GM23338 (cell line): Measurements from ENCODE around the gene VEGFB. TPM values are rescaled to one million over a fixed set of nuclear protein-coding genes. Genes with fewer than 3 reads are reported as not detected.

Experiments
- ATAC-seq: fragments of 200-7000 bp; cut with Tn5 transposase; 3 replicates; pipeline ENCODE4 v1.9.1; 2020
- DNase-seq: peaks from one replicate; pipeline ENCODE4 v3.0.0-alpha.2; 2015; ENCODE audit warnings: low spot score
- H2AFZ ChIP-seq: fragments of 200-600 bp; sonication (generic); 2 replicates; pipeline ENCODE4 v1.8.0; 2016; ENCODE audit warnings: antibody characterized with exemption, mild to moderate bottlenecking, moderate library complexity
- H3F3A ChIP-seq: fragments of 200-600 bp; sonication (generic); replicated peaks from 2 replicates; pipeline ENCODE4 v1.8.0; 2017; ENCODE audit warnings: antibody characterized with exemption, mixed run types, low read depth
- H3K27ac ChIP-seq: fragments of 200-600 bp; sonication (generic); 2 replicates; pipeline ENCODE4 v1.6.1; 2016; ENCODE audit warnings: low read depth
- H3K27me3 ChIP-seq: fragments of 200-600 bp; sonication (generic); 2 replicates; pipeline ENCODE4 v1.8.0; 2016; ENCODE audit warnings: mild to moderate bottlenecking, mixed run types, moderate library complexity; ENCODE audit not compliant: insufficient read depth
- H3K36me3 ChIP-seq: fragments of 200-600 bp; sonication (generic); 2 replicates; pipeline ENCODE4 v1.8.0; 2016; ENCODE audit warnings: mild to moderate bottlenecking; ENCODE audit not compliant: insufficient read depth
- H3K4me1 ChIP-seq: fragments of 200-600 bp; sonication (generic); 2 replicates; pipeline ENCODE4 v1.8.0; 2016; ENCODE audit warnings: mild to moderate bottlenecking, moderate library complexity; ENCODE audit not compliant: insufficient read depth
- H3K4me2 ChIP-seq: fragments of 200-600 bp; sonication (generic); 2 replicates; pipeline ENCODE4 v1.7.1; 2017; ENCODE audit warnings: mixed run types
- H3K4me3 ChIP-seq: fragments of 200-600 bp; sonication (generic); 2 replicates; pipeline ENCODE4 v1.6.1; 2016; ENCODE audit warnings: mixed run types
- H3K79me2 ChIP-seq: fragments of 200-600 bp; sonication (generic); replicated peaks from 2 replicates; pipeline ENCODE4 v1.8.0; 2017; ENCODE audit warnings: mild to moderate bottlenecking; ENCODE audit not compliant: insufficient read depth
- H3K9me2 ChIP-seq: fragments of 200-600 bp; sonication (generic); 2 replicates; pipeline ENCODE4 v1.8.0; 2017; ENCODE audit not compliant: insufficient read depth
- H4K20me1 ChIP-seq: fragments of 200-600 bp; sonication (generic); replicated peaks from 2 replicates; pipeline ENCODE4 v1.8.0; 2017; ENCODE audit warnings: mild to moderate bottlenecking; ENCODE audit not compliant: insufficient read depth
- H3K27ac Mint-ChIP-seq: 2 replicates; pipeline ENCODE4 v1.8.0; 2020; ENCODE audit warnings: inconsistent platforms, mild to moderate bottlenecking, moderate library complexity, mixed read lengths
- H3K27me3 Mint-ChIP-seq: 3 replicates; pipeline ENCODE4 v1.8.0; 2022; ENCODE audit warnings: low read depth, mild to moderate bottlenecking, moderate library complexity, mixed read lengths, inconsistent platforms; ENCODE audit not compliant: insufficient read depth, poor library complexity
- H3K36me3 Mint-ChIP-seq: 3 replicates; pipeline ENCODE4 v1.8.0; 2021; ENCODE audit warnings: low read depth, mild to moderate bottlenecking, inconsistent platforms, moderate library complexity, mixed read lengths
- H3K4me1 Mint-ChIP-seq: 3 replicates; pipeline ENCODE4 v1.8.0; 2020; ENCODE audit warnings: mild to moderate bottlenecking, inconsistent platforms, mixed read lengths
- H3K4me3 Mint-ChIP-seq: 3 replicates; pipeline ENCODE4 v1.8.0; 2021; ENCODE audit warnings: moderate library complexity, mild to moderate bottlenecking, inconsistent platforms, mixed read lengths
- H3K9me3 Mint-ChIP-seq: 3 replicates; pipeline ENCODE4 v1.8.0; 2020; ENCODE audit warnings: moderate library complexity, mild to moderate bottlenecking, inconsistent platforms, mixed read lengths
- CREB1 ChIP-seq: fragments of 250-450 bp; sonication (Bioruptor Pico); IDR thresholded peaks from 2 replicates; pipeline ENCODE4 v1.5.0; 2020; ENCODE audit warnings: low read depth, mild to moderate bottlenecking, moderate library complexity
- EZH2 ChIP-seq: fragments of 200-600 bp; sonication (generic); IDR thresholded peaks from one replicate; pipeline ENCODE4 v1.8.0; 2017; ENCODE audit warnings: antibody characterized with exemption, mild to moderate bottlenecking, low read depth; ENCODE audit not compliant: unreplicated experiment
- EZH2phosphoT487 ChIP-seq: fragments of 200-600 bp; sonication (generic); IDR thresholded peaks from one replicate; pipeline ENCODE4 v1.8.1; 2018; ENCODE audit warnings: antibody characterized with exemption; ENCODE audit not compliant: unreplicated experiment
- JUNB ChIP-seq: IDR thresholded peaks from one replicate; pipeline ENCODE4 v1.6.1; 2016; ENCODE audit warnings: antibody characterized with exemption; ENCODE audit not compliant: unreplicated experiment
- NANOG ChIP-seq: IDR thresholded peaks from 2 replicates; pipeline ENCODE4 v1.6.1; 2016; ENCODE audit warnings: antibody characterized with exemption, borderline replicate concordance
- POLR2AphosphoS5 ChIP-seq: IDR thresholded peaks from 2 replicates; pipeline ENCODE4 v1.6.1; 2016; ENCODE audit warnings: antibody characterized with exemption, low read depth
- STAT1 ChIP-seq: IDR thresholded peaks from one replicate; pipeline ENCODE4 v1.6.1; 2016; ENCODE audit warnings: antibody characterized with exemption; ENCODE audit not compliant: unreplicated experiment
- ZNF114 ChIP-seq: fragments of 250-450 bp; sonication (Bioruptor Pico); IDR thresholded peaks from 2 replicates; pipeline ENCODE4 v1.5.0; 2020; ENCODE audit warnings: mild to moderate bottlenecking, moderate library complexity
- ZNF331 ChIP-seq: fragments of 250-450 bp; sonication (Bioruptor Pico); IDR thresholded peaks from 2 replicates; pipeline ENCODE4 v1.5.0; 2020; ENCODE audit warnings: low read depth, mild to moderate bottlenecking, moderate library complexity
- ZNF462 ChIP-seq: fragments of 250-450 bp; sonication (Bioruptor Pico); IDR thresholded peaks from 2 replicates; pipeline ENCODE4 v1.5.0; 2020; ENCODE audit warnings: mild to moderate bottlenecking, moderate library complexity
- polyA plus RNA-seq: library from polyadenylated mRNA; unstranded; fragments of >200 nt; fragmentation: Nextera tagmentation; extraction: Ambion mirVana; gene quantifications from 2 replicates; pipeline ENCODE4 v1.2.1, GENCODE V29; 2016
- total RNA-seq: library from RNA; depleted of rRNA; stranded (reverse); fragments of >200 nt; shearing (Covaris generic); gene quantifications from 2 replicates; pipeline ENCODE4 v1.2.3, GENCODE V29; 2014
- TF ChIP-seq, protein P1 (sequence below): IDR thresholded peaks from 2 replicates; pipeline ENCODE4 v1.6.1; 2016; ENCODE audit warnings: antibody characterized with exemption
- TF ChIP-seq, protein P2 (sequence below): IDR thresholded peaks from one replicate; pipeline ENCODE4 v1.6.1; 2018; ENCODE audit warnings: antibody characterized with exemption; ENCODE audit not compliant: unreplicated experiment
- TF ChIP-seq, protein P3 (sequence below), 2 experiments: fragments of 200-600 bp in 1 of 2; sonication (generic) in 1 of 2; conservative IDR thresholded peaks; 2 replicates each; pipeline versions ENCODE4 v1.5.1 to v1.6.1; 2016 to 2017; ENCODE audit warnings: antibody characterized with exemption in 2 of 2, low read depth in 2 of 2, mild to moderate bottlenecking in 2 of 2, moderate library complexity in 1 of 2

Gene VEGFB
- total and polyA plus RNA-seq, 2 experiments from 2014 or later, result 20.8 to 25.8 TPM

DNA sequence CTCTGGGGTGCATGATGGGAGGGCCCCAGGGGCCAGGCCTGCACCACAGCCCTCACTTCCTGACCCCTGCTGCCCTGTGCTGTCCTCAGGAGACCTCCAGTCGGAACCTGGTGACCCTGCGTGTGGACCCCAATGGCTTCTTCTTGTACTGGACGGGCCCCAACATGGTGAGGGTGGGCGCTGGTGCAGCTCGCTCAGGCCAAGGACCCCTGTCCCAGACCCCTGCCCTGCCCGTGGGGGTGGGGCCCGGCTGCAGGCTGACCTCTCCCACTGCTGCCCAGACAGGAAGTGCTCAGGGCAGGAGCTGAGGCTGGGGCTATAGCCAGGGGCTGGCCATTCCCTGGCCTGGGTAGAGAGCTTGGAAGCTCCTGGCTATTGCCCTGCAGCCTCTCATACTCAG is 19.9 kb downstream of the VEGFB start:
- Histone ChIP-seq H2AFZ (no peak overlapping the region), H3K79me2 (peaks cover 19% of the 10 kb centered on the region)

More for the DNA sequence above, 19.9 kb downstream of the VEGFB start:
- Histone ChIP-seq H3K9me2 (no peaks in the 10 kb centered on the region), H3K4me2 (no peak overlapping the region), H3K27me3 (no peaks in the 10 kb centered on the region), H3K4me1 (peaks cover 15% of the 10 kb centered on the region), H3K27ac (no peak overlapping the region), H4K20me1 (no peaks in the 10 kb centered on the region; the same call in none of the 2 replicates), H3F3A (peaks cover 14% of the 10 kb centered on the region), H3K36me3 (0 out of 2 replicates have a peak, but pooled peaks cover 5% of the 10 kb centered on the region), H3K4me3 (no peak overlapping the region)
- no peak for TF ChIP-seq EZH2
- no peak for TF ChIP-seq NANOG
- TF ChIP-seq ZNF114 (CRISPR knock-in tag), result no peak
- TF ChIP-seq, protein P1, sequence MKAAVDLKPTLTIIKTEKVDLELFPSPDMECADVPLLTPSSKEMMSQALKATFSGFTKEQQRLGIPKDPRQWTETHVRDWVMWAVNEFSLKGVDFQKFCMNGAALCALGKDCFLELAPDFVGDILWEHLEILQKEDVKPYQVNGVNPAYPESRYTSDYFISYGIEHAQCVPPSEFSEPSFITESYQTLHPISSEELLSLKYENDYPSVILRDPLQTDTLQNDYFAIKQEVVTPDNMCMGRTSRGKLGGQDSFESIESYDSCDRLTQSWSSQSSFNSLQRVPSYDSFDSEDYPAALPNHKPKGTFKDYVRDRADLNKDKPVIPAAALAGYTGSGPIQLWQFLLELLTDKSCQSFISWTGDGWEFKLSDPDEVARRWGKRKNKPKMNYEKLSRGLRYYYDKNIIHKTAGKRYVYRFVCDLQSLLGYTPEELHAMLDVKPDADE, result no peak
- TF ChIP-seq, protein P2, sequence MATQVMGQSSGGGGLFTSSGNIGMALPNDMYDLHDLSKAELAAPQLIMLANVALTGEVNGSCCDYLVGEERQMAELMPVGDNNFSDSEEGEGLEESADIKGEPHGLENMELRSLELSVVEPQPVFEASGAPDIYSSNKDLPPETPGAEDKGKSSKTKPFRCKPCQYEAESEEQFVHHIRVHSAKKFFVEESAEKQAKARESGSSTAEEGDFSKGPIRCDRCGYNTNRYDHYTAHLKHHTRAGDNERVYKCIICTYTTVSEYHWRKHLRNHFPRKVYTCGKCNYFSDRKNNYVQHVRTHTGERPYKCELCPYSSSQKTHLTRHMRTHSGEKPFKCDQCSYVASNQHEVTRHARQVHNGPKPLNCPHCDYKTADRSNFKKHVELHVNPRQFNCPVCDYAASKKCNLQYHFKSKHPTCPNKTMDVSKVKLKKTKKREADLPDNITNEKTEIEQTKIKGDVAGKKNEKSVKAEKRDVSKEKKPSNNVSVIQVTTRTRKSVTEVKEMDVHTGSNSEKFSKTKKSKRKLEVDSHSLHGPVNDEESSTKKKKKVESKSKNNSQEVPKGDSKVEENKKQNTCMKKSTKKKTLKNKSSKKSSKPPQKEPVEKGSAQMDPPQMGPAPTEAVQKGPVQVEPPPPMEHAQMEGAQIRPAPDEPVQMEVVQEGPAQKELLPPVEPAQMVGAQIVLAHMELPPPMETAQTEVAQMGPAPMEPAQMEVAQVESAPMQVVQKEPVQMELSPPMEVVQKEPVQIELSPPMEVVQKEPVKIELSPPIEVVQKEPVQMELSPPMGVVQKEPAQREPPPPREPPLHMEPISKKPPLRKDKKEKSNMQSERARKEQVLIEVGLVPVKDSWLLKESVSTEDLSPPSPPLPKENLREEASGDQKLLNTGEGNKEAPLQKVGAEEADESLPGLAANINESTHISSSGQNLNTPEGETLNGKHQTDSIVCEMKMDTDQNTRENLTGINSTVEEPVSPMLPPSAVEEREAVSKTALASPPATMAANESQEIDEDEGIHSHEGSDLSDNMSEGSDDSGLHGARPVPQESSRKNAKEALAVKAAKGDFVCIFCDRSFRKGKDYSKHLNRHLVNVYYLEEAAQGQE, result no peak
- TF ChIP-seq ZNF331, result no peak
- no peak for TF ChIP-seq STAT1
- no peak for TF ChIP-seq EZH2phosphoT487
- no peak for TF ChIP-seq ZNF462 (CRISPR knock-in tag)
- no peak for TF ChIP-seq JUNB
- TF ChIP-seq, protein P3, sequence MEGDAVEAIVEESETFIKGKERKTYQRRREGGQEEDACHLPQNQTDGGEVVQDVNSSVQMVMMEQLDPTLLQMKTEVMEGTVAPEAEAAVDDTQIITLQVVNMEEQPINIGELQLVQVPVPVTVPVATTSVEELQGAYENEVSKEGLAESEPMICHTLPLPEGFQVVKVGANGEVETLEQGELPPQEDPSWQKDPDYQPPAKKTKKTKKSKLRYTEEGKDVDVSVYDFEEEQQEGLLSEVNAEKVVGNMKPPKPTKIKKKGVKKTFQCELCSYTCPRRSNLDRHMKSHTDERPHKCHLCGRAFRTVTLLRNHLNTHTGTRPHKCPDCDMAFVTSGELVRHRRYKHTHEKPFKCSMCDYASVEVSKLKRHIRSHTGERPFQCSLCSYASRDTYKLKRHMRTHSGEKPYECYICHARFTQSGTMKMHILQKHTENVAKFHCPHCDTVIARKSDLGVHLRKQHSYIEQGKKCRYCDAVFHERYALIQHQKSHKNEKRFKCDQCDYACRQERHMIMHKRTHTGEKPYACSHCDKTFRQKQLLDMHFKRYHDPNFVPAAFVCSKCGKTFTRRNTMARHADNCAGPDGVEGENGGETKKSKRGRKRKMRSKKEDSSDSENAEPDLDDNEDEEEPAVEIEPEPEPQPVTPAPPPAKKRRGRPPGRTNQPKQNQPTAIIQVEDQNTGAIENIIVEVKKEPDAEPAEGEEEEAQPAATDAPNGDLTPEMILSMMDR (conservative IDR thresholded peaks at IDR 0.05; ENCODE audit: low read depth in 2 of 2), result no peak
- no peak for TF ChIP-seq CREB1 (CRISPR knock-in tag)
- no peak for TF ChIP-seq POLR2AphosphoS5
- H3K4me3 Mint-ChIP-seq, result no peak overlapping the region
- peaks cover 18% of the 10 kb centered on the region for H3K27me3 Mint-ChIP-seq
- no peak for DNase-seq
- no peak for ATAC-seq
- peaks cover 29% of the 10 kb centered on the region for H3K36me3 Mint-ChIP-seq
- no peak overlapping the region for H3K27ac Mint-ChIP-seq
- peaks cover 22% of the 10 kb centered on the region for H3K4me1 Mint-ChIP-seq
- H3K9me3 Mint-ChIP-seq, result no peaks in the 10 kb centered on the region
